ENCODE measurements around the gene RAB3GAP2. TPM values are rescaled to one million over a fixed set of nuclear protein-coding genes. Genes with fewer than 3 reads are reported as not detected.

Gene RAB3GAP2
- total RNA-seq, 4 donors from 2014 or later = 16.5 to 24.2 (median 18.0) TPM

DNA sequence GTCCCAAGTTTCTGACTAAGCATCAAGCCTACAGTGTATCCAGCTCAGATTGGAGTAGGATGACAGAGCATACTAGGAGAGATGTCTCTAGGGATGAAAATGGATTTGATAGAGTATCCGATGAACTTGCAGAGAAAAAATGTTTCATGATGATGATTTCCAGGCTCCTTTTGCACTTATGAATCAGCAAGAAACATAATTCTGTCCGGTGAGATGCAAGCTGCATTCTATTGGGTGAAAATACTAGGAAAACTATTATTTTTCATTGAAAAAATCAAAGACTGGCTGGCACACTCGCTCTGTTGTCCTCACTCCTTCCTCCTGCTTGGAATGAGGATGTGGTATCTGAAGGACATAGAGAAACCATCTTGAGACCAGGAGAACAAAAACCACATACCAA, 35.4 kb upstream of the RAB3GAP2 start:
- H3K27me3 ChIP-seq = no peaks in the 10 kb centered on the region
- no peaks in the 10 kb centered on the region for H3K9me3 ChIP-seq
- H3K4me1 ChIP-seq = no peaks in the 10 kb centered on the region
- no peaks in the 10 kb centered on the region for H3K36me3 ChIP-seq
- no peak for ATAC-seq
- TF ChIP-seq POLR2A (IDR thresholded peaks at IDR 0.05) = no peak
- TF ChIP-seq, protein P1, sequence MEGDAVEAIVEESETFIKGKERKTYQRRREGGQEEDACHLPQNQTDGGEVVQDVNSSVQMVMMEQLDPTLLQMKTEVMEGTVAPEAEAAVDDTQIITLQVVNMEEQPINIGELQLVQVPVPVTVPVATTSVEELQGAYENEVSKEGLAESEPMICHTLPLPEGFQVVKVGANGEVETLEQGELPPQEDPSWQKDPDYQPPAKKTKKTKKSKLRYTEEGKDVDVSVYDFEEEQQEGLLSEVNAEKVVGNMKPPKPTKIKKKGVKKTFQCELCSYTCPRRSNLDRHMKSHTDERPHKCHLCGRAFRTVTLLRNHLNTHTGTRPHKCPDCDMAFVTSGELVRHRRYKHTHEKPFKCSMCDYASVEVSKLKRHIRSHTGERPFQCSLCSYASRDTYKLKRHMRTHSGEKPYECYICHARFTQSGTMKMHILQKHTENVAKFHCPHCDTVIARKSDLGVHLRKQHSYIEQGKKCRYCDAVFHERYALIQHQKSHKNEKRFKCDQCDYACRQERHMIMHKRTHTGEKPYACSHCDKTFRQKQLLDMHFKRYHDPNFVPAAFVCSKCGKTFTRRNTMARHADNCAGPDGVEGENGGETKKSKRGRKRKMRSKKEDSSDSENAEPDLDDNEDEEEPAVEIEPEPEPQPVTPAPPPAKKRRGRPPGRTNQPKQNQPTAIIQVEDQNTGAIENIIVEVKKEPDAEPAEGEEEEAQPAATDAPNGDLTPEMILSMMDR (IDR thresholded peaks at IDR 0.05 in 4 of 5, conservative IDR thresholded peaks at IDR 0.05 in 1 of 5) = no peak
- H3K4me3 ChIP-seq = no peak overlapping the region
- H3K27ac ChIP-seq = no peak overlapping the region
- intact Hi-C loops (cut with DNase I; ENCODE audit: low total_unique reads) = no loop called here
- no peak for DNase-seq
- in situ Hi-C loops (cut with MboI; ENCODE audit: low sequenced_read_pairs in 4 of 4) = no loop called here

DNA sequence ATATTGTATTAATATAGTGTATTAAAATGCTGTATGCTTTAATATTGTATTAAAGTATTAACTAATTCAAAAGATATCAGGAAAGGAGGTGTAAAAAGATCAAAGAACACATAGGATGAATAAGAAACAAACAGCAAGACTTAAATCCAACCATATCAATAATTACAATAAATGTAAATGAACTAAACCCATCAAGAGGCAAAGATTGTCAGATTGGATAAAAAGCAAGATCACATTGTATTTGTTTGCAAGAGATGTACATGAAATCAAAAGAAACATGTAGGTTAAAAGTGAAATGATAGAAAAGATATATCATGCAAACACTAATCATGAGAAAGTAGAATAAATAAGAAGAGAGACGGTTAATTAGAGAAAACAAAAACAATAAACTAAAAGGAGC, 34.1 kb upstream of the RAB3GAP2 start:
- H3K4me1 ChIP-seq = no peaks in the 10 kb centered on the region
- no peaks in the 10 kb centered on the region for H3K36me3 ChIP-seq
- no peaks in the 10 kb centered on the region for H3K9me3 ChIP-seq
- H3K27me3 ChIP-seq = no peaks in the 10 kb centered on the region
- no peak overlapping the region for H3K4me3 ChIP-seq
- in situ Hi-C loops (cut with MboI; ENCODE audit: low sequenced_read_pairs in 4 of 4) (no loop called here), intact Hi-C loops (cut with DNase I; ENCODE audit: low total_unique reads) (no loop called here)
- DNase-seq = no peak
- TF ChIP-seq, protein P1 (IDR thresholded peaks at IDR 0.05 in 4 of 5, conservative IDR thresholded peaks at IDR 0.05 in 1 of 5) = no peak
- TF ChIP-seq POLR2A (IDR thresholded peaks at IDR 0.05) = no peak
- no peak for ATAC-seq
- H3K27ac ChIP-seq = no peak overlapping the region

DNA sequence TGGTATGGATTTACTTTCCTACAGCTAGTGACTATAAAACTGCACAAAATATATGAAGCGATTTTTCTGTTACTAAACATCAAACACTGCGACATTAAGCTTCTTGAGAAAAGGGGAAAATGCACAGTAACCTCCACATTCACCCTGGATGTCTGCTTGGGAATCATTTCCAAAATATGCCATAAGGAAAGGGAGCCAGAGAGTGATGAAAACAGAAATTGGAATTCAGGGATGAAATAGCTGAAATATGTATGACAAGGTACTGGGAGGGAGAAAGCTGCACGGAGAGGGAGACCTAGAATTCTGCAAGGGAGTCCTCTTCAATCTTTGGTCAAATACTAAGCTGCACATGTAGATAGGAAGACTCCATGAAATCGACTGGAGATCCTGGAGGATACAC, 31.6 kb upstream of the RAB3GAP2 start:
- intact Hi-C loops (cut with DNase I; ENCODE audit: low total_unique reads) (no loop called here), in situ Hi-C loops (cut with MboI; ENCODE audit: low sequenced_read_pairs in 4 of 4) (no loop called here)
- no peaks in the 10 kb centered on the region for H3K27me3 ChIP-seq
- no peaks in the 10 kb centered on the region for H3K9me3 ChIP-seq
- no peaks in the 10 kb centered on the region for H3K36me3 ChIP-seq
- no peak overlapping the region for H3K27ac ChIP-seq
- TF ChIP-seq, protein P1 (IDR thresholded peaks at IDR 0.05 in 4 of 5, conservative IDR thresholded peaks at IDR 0.05 in 1 of 5) = no peak
- no peak for TF ChIP-seq POLR2A (IDR thresholded peaks at IDR 0.05)
- H3K4me3 ChIP-seq = no peak overlapping the region
- H3K4me1 ChIP-seq = peaks cover 0 to 6% of the 10 kb centered on the region in 2 donors
- no peak for ATAC-seq
- DNase-seq = no peak

DNA sequence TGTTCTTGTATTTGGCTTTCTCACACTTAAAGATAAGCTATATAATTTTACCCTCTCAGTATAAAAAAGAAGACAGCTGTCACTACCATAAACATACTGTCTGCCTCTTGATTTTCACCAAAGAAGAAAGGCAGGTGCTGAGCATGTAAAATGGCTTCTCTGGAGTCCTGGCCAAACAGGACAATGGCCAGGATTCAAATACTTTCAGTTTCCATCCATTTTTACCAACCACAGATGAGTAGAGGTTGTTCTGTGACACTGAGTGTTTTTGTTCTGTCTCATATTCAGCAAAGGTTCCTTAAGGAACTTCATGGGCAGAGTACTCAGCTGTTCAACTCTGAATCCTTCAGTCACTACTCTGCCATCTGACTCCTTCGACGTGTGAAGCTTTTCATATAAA, 29.4 kb upstream of the RAB3GAP2 start:
- in situ Hi-C loops (cut with MboI; ENCODE audit: low sequenced_read_pairs in 4 of 4) = no loop called here
- no peaks in the 10 kb centered on the region for H3K9me3 ChIP-seq
- TF ChIP-seq, protein P1 (IDR thresholded peaks at IDR 0.05 in 4 of 5, conservative IDR thresholded peaks at IDR 0.05 in 1 of 5) = no peak
- no peak for TF ChIP-seq POLR2A (IDR thresholded peaks at IDR 0.05)
- no peaks in the 10 kb centered on the region for H3K27me3 ChIP-seq
- ATAC-seq (no peak), DNase-seq (no peak)
- intact Hi-C loops (cut with DNase I; ENCODE audit: low total_unique reads) = no loop called here
- no peak overlapping the region for H3K27ac ChIP-seq
- no peak overlapping the region for H3K4me3 ChIP-seq
- H3K4me1 ChIP-seq = peaks cover 0 to 6% of the 10 kb centered on the region in 2 donors
- no peaks in the 10 kb centered on the region for H3K36me3 ChIP-seq

DNA sequence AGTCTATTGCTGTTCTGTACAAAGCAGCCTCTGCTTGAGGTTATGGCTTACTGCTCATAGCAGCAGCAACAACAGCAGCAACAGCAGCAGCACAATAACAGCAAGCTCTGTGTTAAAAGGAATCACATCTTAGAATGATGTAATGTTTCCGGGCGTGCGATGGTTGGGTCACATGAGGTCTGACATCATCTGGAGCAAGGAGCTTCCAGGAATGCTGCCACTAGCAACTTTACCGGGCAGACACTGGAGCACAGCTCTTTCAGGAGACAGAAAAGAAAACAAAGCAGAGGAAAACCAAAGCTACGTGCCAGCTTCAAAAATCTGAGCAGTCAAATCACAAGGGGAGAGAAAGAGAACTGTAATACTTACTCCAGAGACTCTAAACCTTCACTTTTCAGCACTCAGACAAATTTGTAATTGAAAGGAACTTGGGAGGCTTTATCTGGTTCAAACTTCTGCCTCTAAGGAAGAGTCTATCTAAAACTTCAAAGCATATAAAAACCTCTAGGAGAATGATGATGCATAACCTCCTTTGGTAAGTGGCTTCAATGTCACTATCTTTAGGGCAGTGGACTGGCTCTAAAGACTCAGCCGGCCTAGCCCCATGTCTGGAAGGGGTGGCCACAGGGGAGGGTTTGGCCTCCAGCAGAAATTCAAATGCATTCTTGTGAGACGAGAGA, 28.3 kb upstream of the RAB3GAP2 start:
- DNase-seq (peak; percentile 34 to 56), ATAC-seq (peak; percentile 80 to 90)
- TF ChIP-seq, protein P1 (IDR thresholded peaks at IDR 0.05 in 4 of 5, conservative IDR thresholded peaks at IDR 0.05 in 1 of 5) = no peak
- peak in 1 of 2 donors; percentile 22 for TF ChIP-seq POLR2A (IDR thresholded peaks at IDR 0.05)
- intact Hi-C loops (cut with DNase I; ENCODE audit: low total_unique reads) = no loop called here
- H3K36me3 ChIP-seq = no peaks in the 10 kb centered on the region
- H3K4me1 ChIP-seq = peaks cover 0 to 6% of the 10 kb centered on the region in 2 donors
- in situ Hi-C loops (cut with MboI; ENCODE audit: low sequenced_read_pairs in 4 of 4) = no loop called here
- no peak overlapping the region for H3K4me3 ChIP-seq
- H3K27ac ChIP-seq = peak overlapping the region; percentile 35 to 67 (median 60)
- no peaks in the 10 kb centered on the region for H3K9me3 ChIP-seq
- H3K27me3 ChIP-seq = no peaks in the 10 kb centered on the region
